IMR-90 (cell line): ENCODE measurements around the gene SIM1. TPM values are rescaled to one million over a fixed set of nuclear protein-coding genes. Genes with fewer than 3 reads are reported as not detected.

ENCODE experiments used
- ATAC-seq: fragments of 200-7000 bp; cut with Tn5 transposase; 2 replicates; pipeline ENCODE4 v1.9.1; 2020; ENCODE audit warnings: low read depth, mild to moderate bottlenecking, moderate library complexity
- BruUV-seq: library from RNA; stranded (reverse); fragments of 400-500 nt; replicated peaks from 2 replicates; lab custom pipeline; 2021; lab: Mats Ljungman, UMichigan
- CTCF ChIA-PET: fragments of 300-600 bp; formaldehyde crosslinking; extraction: SDS; loops from one replicate; lab custom pipeline; 2021; ENCODE audit warnings: antibody characterized with exemption; lab: Yijun Ruan, JAX
- POLR2A ChIA-PET: fragments of 300-600 bp; sonication (Branson Sonifier 250); formaldehyde crosslinking; loops from one replicate; lab custom pipeline; 2022; ENCODE audit warnings: antibody characterized with exemption; ENCODE audit not compliant: unreplicated experiment; lab: Charles Lee
- DNase-seq: peaks from one replicate; pipeline ENCODE4 v3.0.0; 2013
- H2AFZ ChIP-seq: replicated peaks from 2 replicates; pipeline ENCODE3; 2013; ENCODE audit warnings: low read length, mild to moderate bottlenecking; ENCODE audit not compliant: poor library complexity
- H2AK5ac ChIP-seq: 2 replicates; pipeline ENCODE4 v1.6.1; 2013; ENCODE audit warnings: low read depth, low read length, inconsistent platforms
- H2AK9ac ChIP-seq: replicated peaks from 2 replicates; pipeline ENCODE3; 2013; ENCODE audit warnings: mild to moderate bottlenecking, low read depth, low read length, moderate library complexity; ENCODE audit not compliant: poor library complexity
- H2BK120ac ChIP-seq: 2 replicates; pipeline ENCODE4 v1.6.1; 2013; ENCODE audit warnings: low read depth, low read length, inconsistent platforms
- H2BK15ac ChIP-seq: 3 replicates; pipeline ENCODE4 v1.6.1; 2013; ENCODE audit warnings: low read depth, low read length, inconsistent platforms
- H2BK20ac ChIP-seq: 2 replicates; pipeline ENCODE4 v1.6.1; 2013; ENCODE audit warnings: low read depth, mild to moderate bottlenecking, inconsistent platforms, low read length, moderate library complexity
- H2BK5ac ChIP-seq: 2 replicates; pipeline ENCODE4 v1.6.1; 2013; ENCODE audit warnings: mild to moderate bottlenecking, low read depth, low read length, inconsistent platforms; ENCODE audit not compliant: poor library complexity, severe bottlenecking
- H3K14ac ChIP-seq: replicated peaks from 2 replicates; pipeline ENCODE4 v1.6.1; 2013; ENCODE audit warnings: low read depth, low read length, inconsistent platforms
- H3K18ac ChIP-seq: 2 replicates; pipeline ENCODE4 v1.6.1; 2013; ENCODE audit warnings: low read depth, low read length, control low read depth
- H3K23ac ChIP-seq: 2 replicates; pipeline ENCODE4 v1.6.1; 2013; ENCODE audit warnings: low read depth, low read length, inconsistent platforms
- H3K27ac ChIP-seq: 2 replicates; pipeline ENCODE4 v1.5.1; 2013; ENCODE audit warnings: mild to moderate bottlenecking, control low read depth, low read length; ENCODE audit not compliant: insufficient read depth
- H3K27me3 ChIP-seq: 2 replicates; pipeline ENCODE4 v1.6.1; 2013; ENCODE audit warnings: low read length; ENCODE audit not compliant: control insufficient read depth, insufficient read depth
- H3K36me3 ChIP-seq: 2 replicates; pipeline ENCODE4 v1.6.1; 2013; ENCODE audit warnings: low read length, mixed read lengths; ENCODE audit not compliant: control insufficient read depth, insufficient read depth
- H3K4ac ChIP-seq: 2 replicates; pipeline ENCODE4 v1.6.1; 2013; ENCODE audit warnings: low read depth, low read length, inconsistent platforms
- H3K4me1 ChIP-seq: 2 replicates; pipeline ENCODE4 v1.6.1; 2013; ENCODE audit warnings: low read length, mixed read lengths; ENCODE audit not compliant: control insufficient read depth, insufficient read depth
- H3K4me2 ChIP-seq: 2 replicates; pipeline ENCODE4 v1.6.1; 2013; ENCODE audit warnings: low read depth, mild to moderate bottlenecking, control low read depth, low read length, moderate library complexity
- H3K4me3 ChIP-seq: 2 replicates; pipeline ENCODE4 v1.5.1; 2013; ENCODE audit warnings: low read depth, mild to moderate bottlenecking, control low read depth, low read length, moderate library complexity; ENCODE audit not compliant: insufficient read depth
- H3K56ac ChIP-seq: 2 replicates; pipeline ENCODE4 v1.6.1; 2013; ENCODE audit warnings: low read length, inconsistent platforms; ENCODE audit not compliant: insufficient read depth; ENCODE audit errors: extremely low read depth
- H3K79me1 ChIP-seq, 2 experiments: 2 replicates each; pipeline ENCODE4 v1.6.1; 2013; ENCODE audit warnings: low read length in 2 of 2, inconsistent platforms in 1 of 2, low read depth in 1 of 2
- H3K9ac ChIP-seq: 2 replicates; pipeline ENCODE4 v1.6.1; 2013; ENCODE audit warnings: low read depth, low read length, control low read depth
- H3K9me1 ChIP-seq: 2 replicates; pipeline ENCODE4 v1.6.1; 2013; ENCODE audit warnings: low read length, inconsistent platforms; ENCODE audit not compliant: insufficient read depth
- H3K9me3 ChIP-seq: 2 replicates; pipeline ENCODE4 v1.6.1; 2013; ENCODE audit warnings: low read length; ENCODE audit not compliant: control insufficient read depth, insufficient read depth
- H4K20me1 ChIP-seq: 2 replicates; pipeline ENCODE4 v1.6.1; 2013; ENCODE audit warnings: low read length, inconsistent platforms; ENCODE audit not compliant: insufficient read depth
- H4K5ac ChIP-seq: 2 replicates; pipeline ENCODE4 v1.6.1; 2013; ENCODE audit warnings: mild to moderate bottlenecking, low read depth, low read length, control low read depth
- H4K8ac ChIP-seq, 2 experiments: 2 replicates each; pipeline ENCODE4 v1.6.1; 2013; ENCODE audit warnings: low read depth in 2 of 2, low read length in 2 of 2, control low read depth in 1 of 2, inconsistent platforms in 1 of 2
- H4K91ac ChIP-seq: 2 replicates; pipeline ENCODE4 v1.6.1; 2013; ENCODE audit warnings: low read depth, low read length, inconsistent platforms; ENCODE audit not compliant: insufficient read depth
- BHLHE40 ChIP-seq: fragments of 150-350 bp; IDR thresholded peaks from 2 replicates; pipeline ENCODE4 v1.6.1; 2016; ENCODE audit warnings: mild to moderate bottlenecking, low read depth, low read length
- CEBPB ChIP-seq: IDR thresholded peaks from 2 replicates; pipeline ENCODE4 v1.6.1; 2012; ENCODE audit warnings: low read depth, low read length, improper control_type of control experiment
- CHD1 ChIP-seq: IDR thresholded peaks from 2 replicates; pipeline ENCODE4 v1.6.1; 2012; ENCODE audit warnings: low read depth, low read length, improper control_type of control experiment
- CTCF ChIP-seq: conservative IDR thresholded peaks from 2 replicates; pipeline ENCODE4 v1.5.1; 2012; ENCODE audit warnings: mild to moderate bottlenecking, low read depth, low read length, improper control_type of control experiment
- FOS ChIP-seq: fragments of 150-350 bp; IDR thresholded peaks from 2 replicates; pipeline ENCODE4 v1.6.1; 2016; ENCODE audit warnings: low read depth, low read length
- MAFK ChIP-seq: IDR thresholded peaks from 2 replicates; pipeline ENCODE4 v1.6.1; 2012; ENCODE audit warnings: low read depth, low read length, improper control_type of control experiment
- MXI1 ChIP-seq: IDR thresholded peaks from 2 replicates; pipeline ENCODE4 v1.6.1; 2012; ENCODE audit warnings: low read depth, mild to moderate bottlenecking, low read length, moderate library complexity, borderline replicate concordance
- NFE2L2 ChIP-seq: fragments of 150-350 bp; IDR thresholded peaks from 2 replicates; pipeline ENCODE4 v1.6.1; 2016; ENCODE audit warnings: low read depth, mild to moderate bottlenecking, low read length
- POLR2A ChIP-seq: IDR thresholded peaks from 2 replicates; pipeline ENCODE4 v1.6.1; 2012; ENCODE audit warnings: mild to moderate bottlenecking, low read depth, low read length
- RAD21 ChIP-seq: IDR thresholded peaks from 2 replicates; pipeline ENCODE4 v1.6.1; 2012; ENCODE audit warnings: low read length, improper control_type of control experiment
- RCOR1 ChIP-seq: IDR thresholded peaks from 2 replicates; pipeline ENCODE4 v1.6.1; 2012; ENCODE audit warnings: mild to moderate bottlenecking, low read length, improper control_type of control experiment; ENCODE audit not compliant: insufficient replicate concordance
- SMC3 ChIP-seq: fragments of 150-350 bp; IDR thresholded peaks from 2 replicates; pipeline ENCODE4 v1.6.1; 2016; ENCODE audit warnings: low read depth, mild to moderate bottlenecking, antibody characterized with exemption, low read length, moderate library complexity
- WGBS, 2 experiments: methylation state at CpG; one replicate each; pipeline versions ENCODE4 v1.1.5 to v1.1.7; 2013; ENCODE audit warnings: missing lambda C conversion rate in 2 of 2; ENCODE audit not compliant: insufficient read length in 1 of 2; ENCODE audit errors: extremely low coverage in 2 of 2; 5-methylcytosine and 5-hydroxymethylcytosine counted together
- dilution Hi-C: fragments of 300-500 bp; cut with HindIII; formaldehyde crosslinking; loops from one replicate; pipeline ENCODE4 v1.14.3; 2018; ENCODE audit warnings: low sequenced_read_pairs; ENCODE audit not compliant: unreplicated experiment
- in situ Hi-C: fragments of 300-500 bp; cut with MboI; formaldehyde crosslinking; loops from 3 replicates; pipeline ENCODE4 v1.14.3; 2019; ENCODE audit warnings: low sequenced_read_pairs, inconsistent platforms, mixed read lengths
- intact Hi-C: fragments of 100-400 bp; cut with micrococcal nuclease; formaldehyde crosslinking; loops from 2 replicates; pipeline ENCODE4 v1.10.0; 2022
- polyA plus RNA-seq, 3 experiments: library from polyadenylated mRNA; depleted of rRNA; stranded (reverse); fragments of >200 nt; gene quantifications; 2 replicates each; pipeline ENCODE4 v1.2.3, GENCODE V29; 2012; ENCODE audit warnings: low replicate concordance in 1 of 3
- total RNA-seq: library from RNA; depleted of rRNA; stranded (reverse); fragments of >200 nt; gene quantifications from 2 replicates; pipeline ENCODE4 v1.2.3, GENCODE V29; 2012
- TF ChIP-seq, protein P1 (sequence below): fragments of 150-350 bp; IDR thresholded peaks from 2 replicates; pipeline ENCODE4 v1.6.1; 2017; ENCODE audit warnings: mild to moderate bottlenecking, antibody characterized with exemption, low read length, low read depth

Gene SIM1
- total and polyA plus RNA-seq, 2 of the 4 experiments (the other 2 are of a cell fraction): not detected

DNA sequence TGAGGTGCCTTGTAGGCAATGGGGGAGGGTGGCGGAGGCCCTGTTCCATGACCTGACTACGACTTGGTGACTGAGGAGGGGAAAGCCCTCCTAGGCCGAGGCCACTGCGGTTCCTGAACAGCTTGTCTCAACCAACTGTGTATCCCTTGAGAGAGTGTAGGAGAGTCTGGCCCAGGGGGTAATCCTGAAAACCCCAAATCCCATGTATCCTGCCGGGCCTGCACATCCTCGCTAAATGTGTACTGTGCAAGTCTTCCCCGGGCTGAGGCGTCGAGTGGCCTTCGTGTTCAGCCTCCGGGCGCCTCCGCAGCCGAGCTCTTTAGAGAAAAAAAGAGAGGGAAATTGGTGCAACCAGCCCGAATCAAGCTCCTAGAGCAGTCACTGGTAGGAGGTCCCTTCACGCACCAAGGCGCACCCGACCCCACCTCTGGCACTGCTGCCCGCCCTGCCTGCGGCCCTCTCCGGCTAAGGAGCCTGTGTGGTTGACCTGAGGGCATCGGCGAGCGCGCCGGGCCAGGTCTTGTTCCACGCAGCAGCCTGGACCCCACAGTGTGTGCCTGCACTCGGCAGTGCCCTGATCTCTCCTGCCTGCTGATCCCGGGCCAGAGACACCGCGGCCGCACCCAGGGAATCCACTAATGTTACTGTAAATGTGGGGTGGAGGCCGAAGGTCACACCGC lies 7.3 kb downstream of the SIM1 start:
- intact Hi-C loops: no loop called here
- in situ Hi-C loops: loop anchor here (25.0 kb wide), 1 partner anchor 870 kb away; no protein-coding TSS in a partner anchor
- TF ChIP-seq SMC3 (no peak), MAFK (no peak), NFE2L2 (no peak), POLR2A (no peak), CHD1 (no peak), CTCF (no peak), FOS (no peak), RCOR1 (no peak), BHLHE40 (no peak), CEBPB (no peak), MXI1 (no peak), RAD21 (no peak)
- TF ChIP-seq, protein P1, sequence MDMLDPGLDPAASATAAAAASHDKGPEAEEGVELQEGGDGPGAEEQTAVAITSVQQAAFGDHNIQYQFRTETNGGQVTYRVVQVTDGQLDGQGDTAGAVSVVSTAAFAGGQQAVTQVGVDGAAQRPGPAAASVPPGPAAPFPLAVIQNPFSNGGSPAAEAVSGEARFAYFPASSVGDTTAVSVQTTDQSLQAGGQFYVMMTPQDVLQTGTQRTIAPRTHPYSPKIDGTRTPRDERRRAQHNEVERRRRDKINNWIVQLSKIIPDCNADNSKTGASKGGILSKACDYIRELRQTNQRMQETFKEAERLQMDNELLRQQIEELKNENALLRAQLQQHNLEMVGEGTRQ: no peak

More for the DNA sequence above, 7.3 kb downstream of the SIM1 start:
- Histone ChIP-seq H2AK5ac (no peak overlapping the region), H4K8ac (no peak overlapping the region), H3K27ac (no peak overlapping the region), H3K4me2 (no peak overlapping the region), H2BK20ac (no peak overlapping the region), H3K18ac (no peak overlapping the region), H4K20me1 (peaks cover 22% of the 10 kb centered on the region), H3K36me3 (no peaks in the 10 kb centered on the region), H4K5ac (no peak overlapping the region), H4K91ac (no peak overlapping the region), H3K4me1 (no peaks in the 10 kb centered on the region), H3K79me1 (no peaks in the 10 kb centered on the region), H3K4ac (no peak overlapping the region), H3K9ac (no peak overlapping the region), H2AFZ (no peak overlapping the region), H3K9me1 (no peaks in the 10 kb centered on the region), H3K4me3 (no peak overlapping the region), H3K56ac (no peak overlapping the region), H3K14ac (no peak overlapping the region), H2BK5ac (no peak overlapping the region), H3K27me3 (peaks cover 94% of the 10 kb centered on the region), H2BK120ac (no peak overlapping the region), H2BK15ac (no peak overlapping the region), H2AK9ac (no peak overlapping the region), H3K9me3 (peaks cover 42% of the 10 kb centered on the region), H3K23ac (no peak overlapping the region)
- ATAC-seq: no peak
- POLR2A ChIA-PET: no interaction called here
- DNase-seq: no peak
- 55% methylated on average over 7 of the region's 34 CpGs; no CpG with 5 or more reads in 1 of the 2 experiments for WGBS, 2 experiments
- dilution Hi-C loops: loop anchor here (25.0 kb wide), 1 partner anchor 345 kb away; no protein-coding TSS in a partner anchor
- no TSS peak for BruUV-seq
- CTCF ChIA-PET: interaction anchor here (0.8 to 1.3 kb wide), 2 partner anchors 12 to 349 kb away, joined by 3 read pairs; no protein-coding TSS in a partner anchor
